Measurements from ENCODE around the gene XK. TPM values are rescaled to one million over a fixed set of nuclear protein-coding genes. Genes with fewer than 3 reads are reported as not detected.

XK gene
- total RNA-seq, 1 experiment from 2014 or later: 2.8 TPM

- Histone ChIP-seq H3K4me3 (no peak overlapping the region), H3K9me3 (replicated peaks) (no peaks in the 10 kb centered on the region), H3K4me1 (replicated peaks) (no peaks in the 10 kb centered on the region), H3K27me3 (replicated peaks) (no peaks in the 10 kb centered on the region), H3K36me3 (no peaks in the 10 kb centered on the region), H3K27ac (no peak overlapping the region)
- no peak for DNase-seq (ENCODE audit: low read depth in 1 of 2, low spot score in 2 of 2)
Observed at GRCh38 chrX:37662181-37662580, 23.4 kb upstream of the XK start.

DNA sequence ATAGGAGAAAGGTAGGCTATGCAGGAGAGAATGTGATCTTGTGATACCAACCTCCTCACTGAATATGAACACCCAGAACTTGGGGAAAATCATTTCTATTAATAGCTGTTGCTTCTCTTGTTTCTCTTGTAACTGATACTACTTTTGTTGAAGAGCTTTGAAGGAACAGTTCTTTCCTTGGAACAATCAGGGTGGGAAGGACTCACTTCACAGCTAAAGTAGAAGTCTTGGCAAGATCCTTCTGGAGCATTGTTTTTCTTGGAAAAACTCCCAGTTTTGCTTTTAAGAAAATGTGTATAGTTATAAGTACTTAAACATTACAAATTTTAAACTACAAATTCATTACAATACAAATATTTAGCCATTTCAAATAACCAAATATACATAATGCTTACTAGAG, 19.1 kb upstream of the XK start:
- no peaks in the 10 kb centered on the region for H3K27me3 ChIP-seq (replicated peaks)
- no peak for DNase-seq (ENCODE audit: low read depth in 1 of 2, low spot score in 2 of 2)
- no peaks in the 10 kb centered on the region for H3K9me3 ChIP-seq (replicated peaks)
- no peak overlapping the region for H3K4me3 ChIP-seq
- no peaks in the 10 kb centered on the region for H3K36me3 ChIP-seq
- no peaks in the 10 kb centered on the region for H3K4me1 ChIP-seq (replicated peaks)
- H3K27ac ChIP-seq: no peak overlapping the region

- DNase-seq (ENCODE audit: low read depth in 1 of 2, low spot score in 2 of 2): no peak
- no peaks in the 10 kb centered on the region for H3K4me1 ChIP-seq (replicated peaks)
- H3K36me3 ChIP-seq: no peaks in the 10 kb centered on the region
- H3K27me3 ChIP-seq (replicated peaks): no peaks in the 10 kb centered on the region
- H3K9me3 ChIP-seq (replicated peaks): no peaks in the 10 kb centered on the region
- H3K4me3 ChIP-seq: no peak overlapping the region
- no peak overlapping the region for H3K27ac ChIP-seq
Observed at GRCh38 chrX:37667141-37667540, 18.4 kb upstream of the XK start.

DNA sequence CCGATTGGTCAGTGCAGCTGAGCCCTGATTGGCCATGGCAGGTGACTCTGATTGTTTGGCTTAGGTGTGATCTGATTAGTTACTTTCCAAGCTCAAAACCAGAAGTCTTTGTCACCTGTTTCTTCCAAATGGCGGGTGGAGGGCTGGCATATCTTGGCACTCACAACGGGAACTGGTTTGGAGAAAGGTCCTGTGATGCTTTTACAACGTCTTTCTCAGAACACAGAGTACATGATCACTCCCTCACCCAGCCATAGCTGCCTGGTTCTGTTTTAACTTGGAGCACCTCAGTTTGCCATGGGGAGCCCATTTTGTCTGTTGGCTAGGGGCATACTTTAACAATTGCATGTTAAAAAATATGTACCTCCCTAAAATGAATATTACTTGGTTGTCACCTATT, 13.0 kb upstream of the XK start:
- H3K4me3 ChIP-seq: no peak overlapping the region
- H3K9me3 ChIP-seq (replicated peaks): no peaks in the 10 kb centered on the region
- H3K4me1 ChIP-seq (replicated peaks): no peaks in the 10 kb centered on the region
- no peak for DNase-seq (ENCODE audit: low read depth in 1 of 2, low spot score in 2 of 2)
- H3K27ac ChIP-seq: no peak overlapping the region
- H3K27me3 ChIP-seq (replicated peaks): no peaks in the 10 kb centered on the region
- no peaks in the 10 kb centered on the region for H3K36me3 ChIP-seq

- DNase-seq (ENCODE audit: low read depth in 1 of 2, low spot score in 2 of 2): no peak
- Histone ChIP-seq H3K4me3 (no peak overlapping the region), H3K27ac (no peak overlapping the region), H3K4me1 (replicated peaks) (no peaks in the 10 kb centered on the region), H3K9me3 (replicated peaks) (no peaks in the 10 kb centered on the region), H3K27me3 (replicated peaks) (no peaks in the 10 kb centered on the region), H3K36me3 (no peaks in the 10 kb centered on the region)
Observed at GRCh38 chrX:37676811-37677210, 8.8 kb upstream of the XK start.

- no peak overlapping the region for H3K27ac ChIP-seq
- H3K4me1 ChIP-seq (replicated peaks): no peaks in the 10 kb centered on the region
- H3K9me3 ChIP-seq (replicated peaks): no peaks in the 10 kb centered on the region
- H3K27me3 ChIP-seq (replicated peaks): no peaks in the 10 kb centered on the region
- H3K36me3 ChIP-seq: no peaks in the 10 kb centered on the region
- no peak for DNase-seq (ENCODE audit: low read depth in 1 of 2, low spot score in 2 of 2)
- H3K4me3 ChIP-seq: no peak overlapping the region
Observed at GRCh38 chrX:37677243-37677642, 8.3 kb upstream of the XK start.

- Histone ChIP-seq H3K9me3 (replicated peaks) (no peaks in the 10 kb centered on the region), H3K36me3 (no peaks in the 10 kb centered on the region), H3K27ac (no peak overlapping the region)
Observed at GRCh38 chrX:37677765-37678164, 7.8 kb upstream of the XK start.

GRCh38 chrX:37678574-37678973, 7.0 kb upstream of the XK start:
- Histone ChIP-seq H3K27me3 (replicated peaks) (no peaks in the 10 kb centered on the region), H3K9me3 (replicated peaks) (no peaks in the 10 kb centered on the region), H3K27ac (no peak overlapping the region), H3K4me3 (no peak overlapping the region), H3K36me3 (no peaks in the 10 kb centered on the region), H3K4me1 (replicated peaks) (no peaks in the 10 kb centered on the region)
- no peak for DNase-seq (ENCODE audit: low read depth in 1 of 2, low spot score in 2 of 2)

More at GRCh38 chrX:37677765-37678164, 7.8 kb upstream of the XK start:
- Histone ChIP-seq H3K4me1 (replicated peaks) (no peaks in the 10 kb centered on the region), H3K4me3 (no peak overlapping the region), H3K27me3 (replicated peaks) (no peaks in the 10 kb centered on the region)
- no peak for DNase-seq (ENCODE audit: low read depth in 1 of 2, low spot score in 2 of 2)

- Histone ChIP-seq H3K9me3 (replicated peaks) (no peaks in the 10 kb centered on the region), H3K36me3 (no peaks in the 10 kb centered on the region), H3K4me1 (replicated peaks) (peaks cover 6% of the 10 kb centered on the region), H3K27ac (no peak overlapping the region), H3K4me3 (no peak overlapping the region), H3K27me3 (replicated peaks) (no peaks in the 10 kb centered on the region)
- no peak for DNase-seq (ENCODE audit: low read depth in 1 of 2, low spot score in 2 of 2)
Observed at GRCh38 chrX:37679230-37679629, 6.4 kb upstream of the XK start.

DNA sequence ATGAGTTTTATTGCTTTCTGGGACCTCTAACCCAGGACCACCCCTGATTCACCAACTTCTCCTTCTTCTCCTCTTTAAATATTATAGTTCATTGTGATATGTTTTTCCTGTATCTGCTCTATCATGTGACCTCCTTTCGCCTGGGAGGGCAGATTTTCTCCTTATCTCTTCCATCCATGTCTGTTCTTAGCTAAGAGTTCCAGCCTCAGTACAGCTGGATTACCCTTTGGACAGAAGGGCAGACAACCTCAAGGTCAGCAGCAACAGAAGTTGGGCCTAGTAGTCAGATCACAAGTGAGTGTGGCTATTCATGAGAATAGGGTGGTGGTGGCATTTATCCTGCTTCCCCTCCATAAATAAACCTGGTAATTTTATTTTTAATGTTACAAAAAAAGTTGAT, 5.7 kb upstream of the XK start:
- Histone ChIP-seq H3K27ac (no peak overlapping the region), H3K9me3 (replicated peaks) (no peaks in the 10 kb centered on the region), H3K36me3 (no peaks in the 10 kb centered on the region), H3K4me3 (no peak overlapping the region), H3K4me1 (replicated peaks) (peaks cover 12% of the 10 kb centered on the region), H3K27me3 (replicated peaks) (no peaks in the 10 kb centered on the region)
- no peak for DNase-seq (ENCODE audit: low read depth in 1 of 2, low spot score in 2 of 2)

DNA sequence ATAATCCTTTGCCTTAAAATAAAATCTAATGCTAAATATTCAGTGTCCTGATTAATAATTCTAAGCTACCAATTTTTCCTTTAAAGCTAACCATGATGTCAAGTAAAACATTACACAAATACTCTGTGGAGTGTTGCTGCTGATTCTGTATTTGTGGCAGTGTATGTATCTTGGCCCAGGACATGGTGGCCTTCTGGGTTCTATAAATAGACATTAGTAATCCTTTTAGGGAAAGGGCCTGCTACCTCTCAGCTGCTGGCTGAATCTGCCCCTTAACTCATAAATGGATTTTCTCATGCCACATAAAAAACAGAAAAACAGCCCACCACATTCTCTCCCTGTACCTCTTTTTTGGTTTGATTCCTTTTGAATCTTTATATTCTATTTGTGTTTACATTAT, 1.2 kb upstream of the XK start:
- DNase-seq (ENCODE audit: low read depth in 1 of 2, low spot score in 2 of 2): peak in 1 of 2 experiments; percentile 63
- Histone ChIP-seq H3K27me3 (replicated peaks) (no peaks in the 10 kb centered on the region), H3K4me3 (no peak overlapping the region)

DNA sequence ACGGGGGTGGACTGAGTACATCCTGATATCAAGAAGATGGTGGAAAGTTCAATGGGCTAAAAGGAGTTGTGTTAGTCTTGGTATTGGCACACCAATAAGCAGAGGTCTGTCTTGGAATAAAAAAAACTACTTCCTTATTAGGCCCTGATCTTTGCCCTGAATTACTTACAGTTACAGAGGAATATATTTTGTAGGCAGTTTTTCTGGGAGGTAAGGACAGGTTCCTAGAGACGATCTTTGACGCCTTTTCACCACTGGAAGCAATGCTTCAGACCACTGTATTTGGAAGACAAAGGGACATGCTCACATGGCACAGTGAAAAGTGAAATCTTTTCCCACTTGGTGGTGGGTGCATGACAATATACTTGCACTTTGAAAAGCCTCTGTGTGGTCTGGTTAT, 618 bp upstream of the XK start:
- H3K27ac ChIP-seq: peak overlapping the region; percentile 87
- H3K9me3 ChIP-seq (replicated peaks): no peaks in the 10 kb centered on the region
- peak overlapping the region; percentile 50 for H3K4me3 ChIP-seq
- peaks cover 24% of the 10 kb centered on the region for H3K4me1 ChIP-seq (replicated peaks)
- DNase-seq (ENCODE audit: low read depth in 1 of 2, low spot score in 2 of 2): no peak
- H3K27me3 ChIP-seq (replicated peaks): no peaks in the 10 kb centered on the region
- H3K36me3 ChIP-seq: no peaks in the 10 kb centered on the region

More for the DNA sequence above, 1.2 kb upstream of the XK start:
- Histone ChIP-seq H3K36me3 (no peaks in the 10 kb centered on the region), H3K27ac (peak overlapping the region; percentile 87), H3K9me3 (replicated peaks) (no peaks in the 10 kb centered on the region), H3K4me1 (replicated peaks) (peaks cover 24% of the 10 kb centered on the region)

GRCh38 chrX:37686369-37686995, 891 bp downstream of the XK start:
- Histone ChIP-seq H3K4me3 (peak overlapping the region; percentile 50), H3K27me3 (replicated peaks) (no peaks in the 10 kb centered on the region), H3K36me3 (no peaks in the 10 kb centered on the region), H3K9me3 (replicated peaks) (no peaks in the 10 kb centered on the region), H3K4me1 (replicated peaks) (peaks cover 24% of the 10 kb centered on the region), H3K27ac (no peak overlapping the region)
- no peak for DNase-seq (ENCODE audit: low read depth in 1 of 2, low spot score in 2 of 2)

GRCh38 chrX:37686996-37687395, 1.4 kb downstream of the XK start:
- DNase-seq (ENCODE audit: low read depth in 1 of 2, low spot score in 2 of 2): no peak
- Histone ChIP-seq H3K27ac (no peak overlapping the region), H3K36me3 (no peaks in the 10 kb centered on the region), H3K4me3 (no peak overlapping the region), H3K4me1 (replicated peaks) (peaks cover 24% of the 10 kb centered on the region), H3K9me3 (replicated peaks) (no peaks in the 10 kb centered on the region), H3K27me3 (replicated peaks) (no peaks in the 10 kb centered on the region)

GRCh38 chrX:37690119-37690518, 4.5 kb downstream of the XK start:
- no peak overlapping the region for H3K27ac ChIP-seq
- DNase-seq (ENCODE audit: low read depth in 1 of 2, low spot score in 2 of 2): no peak

More at GRCh38 chrX:37690119-37690518, 4.5 kb downstream of the XK start:
- Histone ChIP-seq H3K36me3 (no peaks in the 10 kb centered on the region), H3K4me3 (no peak overlapping the region), H3K27me3 (replicated peaks) (no peaks in the 10 kb centered on the region), H3K4me1 (replicated peaks) (peaks cover 13% of the 10 kb centered on the region), H3K9me3 (replicated peaks) (no peaks in the 10 kb centered on the region)
